ENCODE results near the gene PTCRA.

Gene PTCRA

GRCh38 chr6:42968783-42969182 lies 52.9 kb downstream of the PTCRA start:
- Mint-ChIP-seq H3K4me3 (no peak overlapping the region), H3K9me3 (ENCODE audit: low read depth) (no peaks in the 10 kb centered on the region), H3K36me3 (peaks cover 2% of the 10 kb centered on the region), H3K27ac (no peak overlapping the region), H3K4me1 (ENCODE audit: low read depth) (peaks cover 12% of the 10 kb centered on the region), H3K27me3 (no peaks in the 10 kb centered on the region)

DNA sequence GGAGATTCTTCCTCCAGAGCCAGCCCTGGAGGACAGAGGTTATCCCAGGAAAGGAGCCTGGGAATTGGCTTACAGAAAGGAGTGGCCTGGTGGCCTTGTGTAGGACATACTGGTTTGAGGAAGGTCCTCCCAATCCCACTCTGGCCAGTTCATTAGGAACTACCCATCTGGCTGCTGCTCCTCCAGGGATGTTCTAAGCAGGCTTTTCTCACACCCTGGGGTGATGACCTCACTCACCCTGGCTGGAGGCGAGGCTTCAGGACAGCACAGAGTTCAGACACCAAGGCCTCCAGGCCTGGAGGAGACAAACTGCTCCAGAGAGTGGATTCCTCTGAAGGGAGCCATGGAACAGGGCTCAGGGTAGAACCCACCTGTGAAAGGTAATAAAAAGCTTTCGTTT lies 53.6 kb downstream of the PTCRA start:
- H3K4me1 Mint-ChIP-seq (ENCODE audit: low read depth) = peaks cover 11% of the 10 kb centered on the region

DNA sequence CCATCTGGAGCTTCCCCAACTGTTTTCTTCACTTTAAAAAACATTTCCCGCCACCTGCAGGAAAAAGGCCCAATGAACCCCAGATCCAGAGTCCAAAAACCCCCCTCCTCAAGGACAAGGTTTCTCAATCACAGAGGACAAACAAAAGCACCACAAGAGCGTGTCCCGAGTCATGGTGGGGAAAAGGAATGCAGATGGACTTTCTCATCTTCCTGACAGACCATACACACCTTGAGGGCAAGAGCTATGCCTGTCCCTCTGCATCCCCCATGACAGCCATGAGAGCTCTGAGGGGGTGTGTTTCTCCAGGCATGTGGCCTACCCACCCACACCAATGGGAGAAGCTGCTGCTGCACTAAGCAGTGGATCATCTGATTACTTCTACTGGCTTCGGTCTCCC lies 54.1 kb downstream of the PTCRA start:
- H3K4me1 Mint-ChIP-seq (ENCODE audit: low read depth) = peaks cover 16% of the 10 kb centered on the region
- peaks cover 4% of the 10 kb centered on the region for H3K36me3 Mint-ChIP-seq
- no peak overlapping the region for H3K27ac Mint-ChIP-seq
- H3K4me3 Mint-ChIP-seq = no peak overlapping the region
- no peaks in the 10 kb centered on the region for H3K27me3 Mint-ChIP-seq
- no peaks in the 10 kb centered on the region for H3K9me3 Mint-ChIP-seq (ENCODE audit: low read depth)

More for the DNA sequence above, 53.6 kb downstream of the PTCRA start:
- H3K9me3 Mint-ChIP-seq (ENCODE audit: low read depth) = no peaks in the 10 kb centered on the region
- no peak overlapping the region for H3K4me3 Mint-ChIP-seq
- no peaks in the 10 kb centered on the region for H3K27me3 Mint-ChIP-seq
- peaks cover 4% of the 10 kb centered on the region for H3K36me3 Mint-ChIP-seq
- H3K27ac Mint-ChIP-seq = no peak overlapping the region

DNA sequence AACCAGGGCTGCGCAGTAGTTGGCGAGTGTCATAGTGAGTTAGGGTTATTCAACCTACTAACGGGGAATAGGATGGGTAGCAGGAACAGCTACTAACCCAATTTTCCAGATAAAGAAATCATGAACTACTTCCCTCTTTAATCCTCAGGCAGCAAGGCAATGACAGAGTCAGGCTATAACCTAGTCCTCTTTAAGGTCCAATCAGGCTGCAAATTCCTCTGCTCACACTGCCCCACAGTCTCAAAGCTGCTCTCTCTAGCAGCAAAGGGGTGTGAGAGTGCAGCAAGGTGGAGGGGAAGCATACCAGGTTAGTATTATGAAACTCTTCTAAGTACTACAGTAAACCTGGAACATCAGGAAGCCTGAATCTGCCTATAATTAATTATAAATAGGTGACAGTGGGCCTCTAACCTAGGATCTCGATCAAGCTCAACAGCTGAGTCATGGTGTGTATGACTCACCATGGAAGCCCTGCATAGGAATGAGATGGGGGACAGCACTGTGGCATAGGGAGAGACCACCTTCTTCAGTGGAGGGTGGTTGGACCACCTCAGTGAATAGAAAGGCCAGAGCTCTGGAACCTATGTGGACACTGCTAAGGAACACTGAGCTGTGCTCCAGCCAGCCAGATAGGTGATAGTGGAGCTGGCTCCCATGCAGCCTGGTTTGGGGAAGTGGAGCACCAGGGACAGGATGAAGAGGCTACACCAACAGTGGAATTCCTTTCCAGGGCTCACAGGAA lies 55.2 kb downstream of the PTCRA start:
- peaks cover 4% of the 10 kb centered on the region for H3K36me3 Mint-ChIP-seq
- no peaks in the 10 kb centered on the region for H3K9me3 Mint-ChIP-seq (ENCODE audit: low read depth)
- H3K4me3 Mint-ChIP-seq = no peak overlapping the region
- H3K27me3 Mint-ChIP-seq = no peaks in the 10 kb centered on the region
- H3K27ac Mint-ChIP-seq = peak overlapping the region; percentile 80
- peaks cover 22% of the 10 kb centered on the region for H3K4me1 Mint-ChIP-seq (ENCODE audit: low read depth)

DNA sequence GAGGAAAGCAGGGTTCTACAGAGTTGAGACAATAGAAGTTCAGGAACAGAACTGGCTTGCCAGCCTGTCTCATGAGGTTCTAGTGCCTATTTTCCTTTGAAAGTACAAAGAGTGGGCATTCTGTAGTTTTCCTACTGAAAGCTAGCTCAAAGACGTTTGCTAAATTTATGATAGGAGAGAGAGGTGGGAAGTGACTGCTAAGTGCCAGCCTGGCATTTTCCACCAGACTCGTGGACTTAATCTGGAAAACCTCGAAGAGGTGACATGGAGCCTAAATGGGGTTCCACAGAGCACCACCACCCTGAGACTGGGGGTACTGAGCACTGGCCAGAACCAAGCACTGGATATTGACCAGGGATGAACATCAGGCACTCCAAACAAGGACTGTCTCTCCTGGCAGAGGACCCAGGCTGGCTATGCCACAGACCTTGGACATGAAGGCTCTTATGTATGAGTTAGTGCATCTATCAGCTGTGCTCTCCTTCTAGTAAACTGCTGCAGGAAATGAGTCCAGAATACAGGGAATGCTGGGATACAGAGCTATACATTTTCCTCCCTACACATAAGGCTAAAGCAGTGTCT lies 56.0 kb downstream of the PTCRA start:
- peaks cover 27% of the 10 kb centered on the region for H3K4me1 Mint-ChIP-seq (ENCODE audit: low read depth)
- no peaks in the 10 kb centered on the region for H3K9me3 Mint-ChIP-seq (ENCODE audit: low read depth)
- no peak overlapping the region for H3K4me3 Mint-ChIP-seq
- peaks cover 5% of the 10 kb centered on the region for H3K36me3 Mint-ChIP-seq
- H3K27me3 Mint-ChIP-seq = no peaks in the 10 kb centered on the region
- no peak overlapping the region for H3K27ac Mint-ChIP-seq

DNA sequence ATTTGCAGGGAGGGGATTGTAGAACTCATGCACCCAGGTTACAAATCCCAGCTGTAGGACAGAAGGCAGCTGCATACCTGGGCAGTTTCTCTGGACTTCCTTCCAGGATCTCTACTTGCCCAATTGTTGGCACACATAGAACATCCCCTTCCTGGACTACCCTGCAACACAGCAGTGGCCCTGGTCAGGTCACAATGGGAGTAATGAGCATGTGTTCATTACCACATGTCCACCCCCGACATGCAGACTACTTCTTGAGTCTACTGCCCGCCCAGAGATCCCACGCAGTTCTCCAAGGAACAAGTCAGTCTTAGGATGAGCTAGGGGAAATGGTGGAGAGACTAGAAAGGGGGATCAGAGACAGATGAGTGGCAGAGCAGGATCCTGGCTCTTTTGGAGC lies 58.1 kb downstream of the PTCRA start:
- no peak overlapping the region for H3K4me3 Mint-ChIP-seq
- H3K27ac Mint-ChIP-seq = peak overlapping the region; percentile 75
- H3K4me1 Mint-ChIP-seq (ENCODE audit: low read depth) = peaks cover 35% of the 10 kb centered on the region
- H3K36me3 Mint-ChIP-seq = peaks cover 7% of the 10 kb centered on the region
- H3K27me3 Mint-ChIP-seq = no peaks in the 10 kb centered on the region
- no peaks in the 10 kb centered on the region for H3K9me3 Mint-ChIP-seq (ENCODE audit: low read depth)

DNA sequence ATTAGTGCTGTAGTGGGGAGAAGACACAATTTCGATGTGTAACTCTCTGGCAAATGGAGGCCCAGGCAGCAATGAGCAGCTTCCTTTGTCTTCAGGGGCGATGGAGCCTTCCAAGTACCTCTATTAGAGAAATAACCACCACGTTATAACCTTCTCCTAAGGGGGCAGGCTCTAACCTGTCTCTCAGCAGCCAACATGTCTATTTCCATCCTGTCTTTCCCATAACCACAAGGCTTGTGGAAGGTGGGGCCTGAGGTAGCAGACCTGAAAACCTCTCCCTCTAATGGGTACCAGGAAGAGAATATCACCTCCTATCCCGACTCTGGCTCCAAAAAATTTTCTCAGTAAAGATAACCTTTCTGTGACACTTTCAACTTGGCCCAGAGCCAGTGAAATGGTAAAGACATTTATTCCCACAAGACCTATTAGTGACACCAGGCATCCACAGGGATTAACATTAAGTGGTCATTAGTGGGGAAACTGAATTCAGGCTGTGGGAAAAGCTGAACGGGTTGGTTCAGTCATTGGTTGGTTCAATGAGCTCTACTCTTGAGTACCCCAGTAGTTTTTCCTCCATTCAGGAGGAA lies 59.2 kb downstream of the PTCRA start:
- H3K4me1 Mint-ChIP-seq (ENCODE audit: low read depth) = peaks cover 45% of the 10 kb centered on the region
- peaks cover 5% of the 10 kb centered on the region for H3K36me3 Mint-ChIP-seq
- no peaks in the 10 kb centered on the region for H3K27me3 Mint-ChIP-seq
- peak overlapping the region; percentile 38 for H3K4me3 Mint-ChIP-seq
- no peaks in the 10 kb centered on the region for H3K9me3 Mint-ChIP-seq (ENCODE audit: low read depth)
- H3K27ac Mint-ChIP-seq = peak overlapping the region; percentile 82
